SKM-1 treated with dmso at 0.1 percent for 144 hours (cell line): ENCODE measurements around the gene RBMS1.

ENCODE experiments used
- DNase-seq: peaks from one replicate; lab custom pipeline; 2025; ENCODE audit not compliant: unreplicated experiment; lab: John Stamatoyannopoulos, UW

RBMS1 gene

GRCh38 chr2:160261732-160262131 lies 231.9 kb downstream of the RBMS1 start:
- DNase-seq, result no peak

GRCh38 chr2:160258492-160258805 lies 235.2 kb downstream of the RBMS1 start:
- DNase-seq, result no peak

- DNase-seq, result no peak
These were observed 235.7 kb downstream of the RBMS1 start for GRCh38 chr2:160257743-160258491.

- DNase-seq, result no peak
These were observed 236.4 kb downstream of the RBMS1 start for GRCh38 chr2:160257041-160257742.

- DNase-seq, result no peak
These were observed 237.1 kb downstream of the RBMS1 start for GRCh38 chr2:160256507-160256906.

GRCh38 chr2:160255408-160255807 lies 238.2 kb downstream of the RBMS1 start:
- no peak for DNase-seq

GRCh38 chr2:160254189-160254762 lies 239.3 kb downstream of the RBMS1 start:
- no peak for DNase-seq

- DNase-seq, result no peak
These were observed 240.0 kb downstream of the RBMS1 start for GRCh38 chr2:160253440-160254188.

- DNase-seq, result no peak
These were observed 240.7 kb downstream of the RBMS1 start for GRCh38 chr2:160252900-160253299.

GRCh38 chr2:160252278-160252887 lies 241.2 kb downstream of the RBMS1 start:
- DNase-seq, result peak; percentile 69

GRCh38 chr2:160251569-160251968 lies 242.0 kb downstream of the RBMS1 start:
- no peak for DNase-seq

- no peak for DNase-seq
These were observed 243.7 kb downstream of the RBMS1 start for GRCh38 chr2:160249876-160250275.

- DNase-seq, result no peak
These were observed 246.1 kb downstream of the RBMS1 start for GRCh38 chr2:160247296-160248035.

GRCh38 chr2:160246356-160246755 lies 247.3 kb downstream of the RBMS1 start:
- DNase-seq, result no peak

- DNase-seq, result no peak
These were observed 247.9 kb downstream of the RBMS1 start for GRCh38 chr2:160245614-160246155.

- DNase-seq, result no peak
These were observed 250.6 kb downstream of the RBMS1 start for GRCh38 chr2:160242893-160243564.

- DNase-seq, result no peak
These were observed 252.1 kb downstream of the RBMS1 start for GRCh38 chr2:160241251-160242137.

GRCh38 chr2:160239436-160239835 lies 254.2 kb downstream of the RBMS1 start:
- DNase-seq, result no peak

- no peak for DNase-seq
These were observed 255.2 kb downstream of the RBMS1 start for GRCh38 chr2:160238392-160238791.
